Hepatocyte (in vitro differentiated cells): ENCODE results near the gene PACSIN2. TPM values are rescaled to one million over a fixed set of nuclear protein-coding genes. Genes with fewer than 3 reads are reported as not detected.
"Not testable (repeated sequence)": the region's sequence is repeated elsewhere in the genome, so short reads cannot be mapped to it uniquely, and the experiment has no call there.

Experiments
- DNase-seq: peaks from one replicate; pipeline ENCODE4 v3.0.0-alpha.2; 2016; ENCODE audit warnings: low spot score
- H2AFZ ChIP-seq: fragments of 200-600 bp; sonication (generic); 2 replicates; pipeline ENCODE4 v1.6.0; 2016; ENCODE audit warnings: antibody characterized with exemption, mild to moderate bottlenecking
- H3K27ac ChIP-seq: fragments of 200-600 bp; sonication (generic); 2 replicates; pipeline ENCODE4 v1.5.1; 2016; ENCODE audit warnings: mild to moderate bottlenecking
- H3K27me3 ChIP-seq: fragments of 200-600 bp; sonication (generic); 2 replicates; pipeline ENCODE4 v1.6.1; 2016
- H3K36me3 ChIP-seq: fragments of 200-600 bp; sonication (generic); replicated peaks from 2 replicates; pipeline ENCODE4 v1.5.1; 2016; ENCODE audit warnings: low read depth; ENCODE audit not compliant: insufficient read depth
- H3K4me1 ChIP-seq: fragments of 200-600 bp; sonication (generic); 2 replicates; pipeline ENCODE4 v1.5.1; 2016; ENCODE audit warnings: mild to moderate bottlenecking, moderate library complexity; ENCODE audit not compliant: insufficient read depth
- H3K4me2 ChIP-seq: fragments of 200-600 bp; sonication (generic); 2 replicates; pipeline ENCODE4 v1.6.0; 2016
- H3K4me3 ChIP-seq: fragments of 200-600 bp; sonication (generic); 2 replicates; pipeline ENCODE4 v1.5.1; 2016; ENCODE audit warnings: mild to moderate bottlenecking
- H3K79me2 ChIP-seq: fragments of 200-600 bp; sonication (generic); 2 replicates; pipeline ENCODE4 v1.6.0; 2017; ENCODE audit warnings: mild to moderate bottlenecking
- H3K9me2 ChIP-seq: fragments of 200-600 bp; sonication (generic); replicated peaks from 2 replicates; pipeline ENCODE4 v1.6.0; 2017; ENCODE audit warnings: mild to moderate bottlenecking; ENCODE audit not compliant: insufficient read depth
- H3K9me3 ChIP-seq: fragments of 200-600 bp; sonication (generic); 2 replicates; pipeline ENCODE4 v1.5.1; 2016; ENCODE audit warnings: low read depth, mild to moderate bottlenecking
- H4K20me1 ChIP-seq: fragments of 200-600 bp; sonication (generic); 2 replicates; pipeline ENCODE4 v1.6.0; 2016; ENCODE audit warnings: mild to moderate bottlenecking; ENCODE audit not compliant: insufficient read depth, poor library complexity, severe bottlenecking
- CTCF ChIP-seq: fragments of 200-600 bp; sonication (generic); IDR thresholded peaks from 2 replicates; pipeline ENCODE4 v1.5.1; 2016; ENCODE audit warnings: antibody characterized with exemption, mild to moderate bottlenecking; ENCODE audit not compliant: poor library complexity
- EZH2 ChIP-seq: fragments of 200-600 bp; sonication (generic); IDR thresholded peaks from 2 replicates; pipeline ENCODE4 v1.6.1; 2016; ENCODE audit warnings: antibody characterized with exemption, mild to moderate bottlenecking, borderline replicate concordance
- EZH2phosphoT487 ChIP-seq: fragments of 200-600 bp; sonication (generic); IDR thresholded peaks from one replicate; pipeline ENCODE4 v1.6.1; 2018; ENCODE audit warnings: antibody characterized with exemption, mild to moderate bottlenecking, low read depth, moderate library complexity; ENCODE audit not compliant: unreplicated experiment, severe bottlenecking
- WGBS: methylation state at CpG from one replicate; pipeline ENCODE4 v1.1.6; 2016; ENCODE audit warnings: low lambda C conversion rate; ENCODE audit errors: missing lambda C conversion rate; 5-methylcytosine and 5-hydroxymethylcytosine counted together
- polyA plus RNA-seq: library from polyadenylated mRNA; unstranded; fragments of >200 nt; fragmentation: Nextera tagmentation; extraction: Ambion mirVana; gene quantifications from 2 replicates; pipeline ENCODE4 v1.2.1, GENCODE V29; 2016
- total RNA-seq: library from RNA; depleted of rRNA; stranded (reverse); fragments of >200 nt; gene quantifications from 2 replicates; pipeline ENCODE4 v1.2.3, GENCODE V29; 2014

PACSIN2 gene
- total and polyA plus RNA-seq, 2 experiments from 2014 or later = 77.7 to 86.3 TPM

GRCh38 chr22:42973536-42973881 is 41.4 kb downstream of the PACSIN2 start:
- no peaks in the 10 kb centered on the region for H3K27me3 ChIP-seq
- H3K79me2 ChIP-seq = peaks cover 98% of the 10 kb centered on the region
- peak overlapping the region; percentile 44 for H3K27ac ChIP-seq
- no peaks in the 10 kb centered on the region for H3K9me3 ChIP-seq
- H2AFZ ChIP-seq = no peak overlapping the region
- H3K4me2 ChIP-seq = no peak overlapping the region
- H3K4me1 ChIP-seq = peaks cover 28% of the 10 kb centered on the region
- DNase-seq = no peak
- 88% methylated on average over 5 of the region's 5 CpGs for WGBS
- no peak overlapping the region for H3K4me3 ChIP-seq
- no peaks in the 10 kb centered on the region for H3K9me2 ChIP-seq
- no peak for TF ChIP-seq CTCF
- no peak for TF ChIP-seq EZH2
- TF ChIP-seq EZH2phosphoT487 = no peak
- peaks cover 53% of the 10 kb centered on the region for H4K20me1 ChIP-seq
- H3K36me3 ChIP-seq = no peaks in the 10 kb centered on the region

- Histone ChIP-seq H4K20me1 (peaks cover 46% of the 10 kb centered on the region), H3K9me3 (no peaks in the 10 kb centered on the region), H3K27me3 (no peaks in the 10 kb centered on the region), H3K9me2 (no peaks in the 10 kb centered on the region), H3K4me2 (peak overlapping the region; percentile 55), H3K4me1 (peaks cover 24% of the 10 kb centered on the region), H3K4me3 (no peak overlapping the region), H3K27ac (peak overlapping the region; percentile 44), H3K36me3 (no peaks in the 10 kb centered on the region), H3K79me2 (peaks cover 98% of the 10 kb centered on the region), H2AFZ (no peak overlapping the region)
- 78% methylated on average over 10 of the region's 10 CpGs for WGBS
- TF ChIP-seq EZH2phosphoT487 (no peak), EZH2 (no peak), CTCF (no peak)
- no peak for DNase-seq
These were observed 42.1 kb downstream of the PACSIN2 start for GRCh38 chr22:42972649-42973535.

GRCh38 chr22:42971473-42971860 is 43.5 kb downstream of the PACSIN2 start:
- not testable (repeated sequence) for H2AFZ ChIP-seq, H3K4me2 ChIP-seq, H3K9me2 ChIP-seq, H3K27me3 ChIP-seq, H3K27ac ChIP-seq, H3K9me3 ChIP-seq, DNase-seq, H3K4me3 ChIP-seq, H3K36me3 ChIP-seq
- H3K79me2 ChIP-seq = peaks cover 98% of the 10 kb centered on the region
- peaks cover 24% of the 10 kb centered on the region for H3K4me1 ChIP-seq
- H4K20me1 ChIP-seq = peaks cover 40% of the 10 kb centered on the region
- WGBS = 97% methylated on average over 6 of the region's 25 CpGs

GRCh38 chr22:42970029-42970428 is 44.9 kb downstream of the PACSIN2 start:
- H3K9me2 ChIP-seq = no peaks in the 10 kb centered on the region
- peaks cover 31% of the 10 kb centered on the region for H4K20me1 ChIP-seq
- 93% methylated on average over 5 of the region's 5 CpGs for WGBS
- DNase-seq = no peak
- H3K79me2 ChIP-seq = peaks cover 98% of the 10 kb centered on the region
- H3K9me3 ChIP-seq = no peaks in the 10 kb centered on the region
- H3K4me2 ChIP-seq = no peak overlapping the region
- no peak overlapping the region for H3K27ac ChIP-seq
- H3K4me1 ChIP-seq = peaks cover 15% of the 10 kb centered on the region
- H3K4me3 ChIP-seq = no peak overlapping the region
- H3K27me3 ChIP-seq = no peaks in the 10 kb centered on the region
- no peak overlapping the region for H2AFZ ChIP-seq
- no peaks in the 10 kb centered on the region for H3K36me3 ChIP-seq
- no peak for TF ChIP-seq CTCF
- TF ChIP-seq EZH2 = no peak
